OCI-LY1 (cell line): ENCODE data around the gene SH3RF3.

Experiments used
- CTCF ChIP-seq: fragments of 200-600 bp; sonication (generic), shearing (Covaris generic); IDR thresholded peaks from 2 replicates; pipeline ENCODE4 v1.5.1; 2017; ENCODE audit warnings: mild to moderate bottlenecking, antibody characterized with exemption, low read length, moderate library complexity, mixed read lengths
- EZH2 ChIP-seq: fragments of 200-600 bp; sonication (generic), shearing (Covaris generic); IDR thresholded peaks from 2 replicates; pipeline ENCODE4 v1.8.0; 2017; ENCODE audit warnings: borderline replicate concordance, mixed run types, mild to moderate bottlenecking, antibody characterized with exemption, low read length, moderate library complexity, mixed read lengths

- no peak for TF ChIP-seq EZH2
- TF ChIP-seq CTCF, result no peak
These were observed 6.6 kb downstream of the SH3RF3 start for GRCh38 chr2:109135359-109136197.
